Epidermal melanocyte (primary cell): ENCODE measurements around the gene MLKL.

Experiments used
- DNase-seq: peaks from one replicate; pipeline ENCODE4 v3.0.0; 2011; ENCODE audit warnings: low spot score; ENCODE audit not compliant: insufficient read length

The MLKL gene

GRCh38 chr16:74652249-74652648, 48.4 kb downstream of the MLKL start:
- no peak for DNase-seq

DNA sequence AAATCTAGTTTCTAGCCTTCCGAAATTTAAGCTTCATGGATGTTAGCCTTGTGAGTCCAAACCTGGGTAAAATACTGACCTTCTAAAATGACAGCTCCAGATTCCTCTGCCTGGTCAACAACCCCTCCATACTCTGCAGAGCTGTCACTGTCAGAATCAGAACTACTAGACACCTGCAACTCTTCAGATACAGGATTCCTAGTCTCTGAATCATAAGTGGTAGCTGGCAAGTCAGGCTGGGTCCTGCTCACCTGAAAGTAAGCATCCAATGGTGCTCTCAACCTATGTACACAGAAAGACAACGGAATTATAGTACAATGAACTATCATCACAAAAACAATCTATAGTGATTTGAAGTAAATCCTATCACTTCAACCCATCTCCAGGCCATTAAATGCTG, 48.8 kb downstream of the MLKL start:
- DNase-seq = no peak

GRCh38 chr16:74650966-74651567, 49.6 kb downstream of the MLKL start:
- DNase-seq = no peak

- DNase-seq = no peak
These were observed 50.7 kb downstream of the MLKL start for GRCh38 chr16:74649839-74650504.

GRCh38 chr16:74641969-74642368, 58.7 kb downstream of the MLKL start:
- DNase-seq = no peak

DNA sequence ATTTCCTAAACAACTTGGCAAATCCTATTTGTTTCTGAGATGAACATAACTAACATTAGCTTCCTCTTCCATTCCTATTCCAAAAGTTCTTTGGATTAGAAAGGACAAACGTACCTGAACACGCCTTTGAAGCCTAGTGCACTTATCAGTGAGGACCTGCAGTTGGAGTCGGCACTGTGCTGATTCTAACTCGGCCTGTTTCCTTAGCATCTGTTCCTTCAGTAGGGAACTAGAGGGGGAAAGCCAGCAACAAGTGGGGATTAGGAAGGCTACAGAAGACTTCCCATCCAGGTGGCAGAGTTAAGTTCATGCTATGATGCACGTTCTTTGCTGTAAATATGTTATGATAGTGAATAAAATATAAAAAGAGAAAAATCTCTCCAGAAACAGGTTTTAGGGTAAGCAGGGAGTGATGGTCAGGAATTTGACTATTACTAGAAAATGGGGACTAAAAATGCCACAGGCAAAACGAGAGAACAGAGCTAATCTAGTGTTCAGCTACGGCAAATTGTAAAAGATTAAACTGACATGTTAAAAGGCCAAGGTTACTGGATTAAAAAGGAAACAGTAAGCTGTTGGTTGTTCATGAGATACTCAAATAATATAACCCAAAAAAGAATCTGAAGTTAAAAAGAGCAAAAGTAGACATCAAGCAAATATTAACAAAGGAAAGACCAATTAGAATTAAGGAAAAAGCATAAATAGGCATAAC, 62.8 kb downstream of the MLKL start:
- no peak for DNase-seq

- no peak for DNase-seq
These were observed 65.4 kb downstream of the MLKL start for GRCh38 chr16:74635303-74635702.

GRCh38 chr16:74633686-74634085, 67.0 kb downstream of the MLKL start:
- DNase-seq = no peak

GRCh38 chr16:74627506-74628220, 73.0 kb downstream of the MLKL start:
- DNase-seq = no peak

GRCh38 chr16:74626741-74627416, 73.8 kb downstream of the MLKL start:
- DNase-seq = no peak

- DNase-seq = no peak
These were observed 74.9 kb downstream of the MLKL start for GRCh38 chr16:74625500-74626350.

DNA sequence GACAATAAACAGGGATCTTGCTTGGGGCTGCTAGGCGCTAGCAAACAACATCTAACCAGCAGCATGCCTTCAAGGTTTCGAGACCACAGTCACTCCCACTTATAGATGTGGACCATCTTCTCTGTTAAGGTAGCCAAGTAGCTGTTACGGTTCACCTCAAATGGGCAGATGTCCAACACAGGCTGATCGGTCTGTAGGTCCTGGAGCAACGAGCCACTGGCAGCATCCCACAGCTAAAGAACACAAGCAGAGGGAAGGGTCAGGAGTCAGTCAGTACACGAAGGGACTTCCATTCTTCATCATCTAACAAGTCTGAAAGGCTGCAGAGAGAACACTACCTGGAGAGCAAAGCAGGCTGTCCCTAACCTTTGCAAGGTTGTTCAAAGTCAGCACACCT, 76.8 kb downstream of the MLKL start:
- DNase-seq = no peak

DNA sequence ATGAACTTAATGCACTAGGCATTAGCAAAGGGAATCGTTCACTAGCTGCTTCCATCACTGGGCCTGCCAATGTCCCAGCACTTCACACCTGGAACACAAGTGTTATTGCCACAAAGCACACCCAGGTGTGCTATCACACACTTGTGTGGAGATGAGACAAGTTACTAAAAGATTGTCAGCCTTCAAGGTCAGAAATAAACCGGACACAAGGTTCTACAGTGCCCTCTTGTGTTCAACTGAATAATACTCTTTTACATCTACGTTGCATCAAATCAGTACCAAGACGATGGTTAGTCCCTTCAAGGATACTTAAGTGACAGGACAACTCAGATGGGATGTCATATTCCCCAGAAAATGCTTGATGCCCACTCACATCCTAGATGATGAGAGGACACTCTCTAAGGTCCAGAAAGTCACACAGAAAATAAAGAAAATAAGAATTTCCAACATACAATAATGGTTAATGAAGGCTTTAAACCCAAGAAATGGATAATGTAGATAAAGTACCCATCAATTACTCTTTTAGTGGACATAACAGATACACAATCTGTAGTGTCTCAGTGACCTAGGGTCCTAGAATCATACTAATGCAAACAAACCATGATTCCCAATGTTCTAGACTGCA, 77.3 kb downstream of the MLKL start:
- peak; percentile 42 for DNase-seq

DNA sequence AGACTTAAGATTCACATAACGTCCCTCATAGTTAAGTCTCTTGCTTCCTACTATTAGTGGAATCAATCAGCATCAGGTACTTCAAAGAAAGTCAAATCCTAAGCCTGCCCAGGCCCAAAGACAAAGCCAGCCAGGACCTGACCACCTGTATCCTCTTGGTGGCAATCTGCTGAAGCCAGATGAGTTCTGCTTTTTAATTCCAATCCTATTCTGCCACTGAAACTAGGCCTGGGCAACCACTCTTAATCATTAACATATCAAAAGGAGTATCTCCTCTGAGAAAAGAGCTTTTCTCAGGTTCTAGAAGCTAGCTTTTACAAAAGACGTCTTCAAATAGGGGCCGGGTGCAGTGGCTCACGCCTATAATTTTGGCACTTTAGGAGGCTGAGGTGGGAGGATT, 78.7 kb downstream of the MLKL start:
- no peak for DNase-seq
